Activated T-helper 1 cell treated with anti-CD3 and anti-CD28 coated beads, Interleukin-12 subunit alpha, Interleukin-12 subunit beta, Interleukin-2, Interleukin-4 antibody, amounts not matched to agents 30 ng/mL and 10 ng/mL and 1 ng/mL, durations not matched to agents 14 hours and 24 hours and 36 hours (primary cell): ENCODE results near the gene DNALI1. TPM values are rescaled to one million over a fixed set of nuclear protein-coding genes. Genes with fewer than 3 reads are reported as not detected.

Experiments
- DNase-seq: peaks from one replicate; pipeline ENCODE4 v3.0.0; 2021; ENCODE audit warnings: low spot score
- H3K27ac Mint-ChIP-seq: one replicate; pipeline ENCODE4 v1.8.0; 2021; ENCODE audit warnings: mild to moderate bottlenecking, mixed read lengths
- H3K27me3 Mint-ChIP-seq: one replicate; pipeline ENCODE4 v1.8.0; 2022; ENCODE audit warnings: mild to moderate bottlenecking, moderate library complexity, mixed read lengths; ENCODE audit not compliant: insufficient read depth
- H3K36me3 Mint-ChIP-seq: one replicate; pipeline ENCODE4 v1.8.0; 2021; ENCODE audit warnings: low read depth, mixed read lengths
- H3K4me1 Mint-ChIP-seq: one replicate; pipeline ENCODE4 v1.8.0; 2021; ENCODE audit warnings: low read depth, mixed read lengths
- H3K4me3 Mint-ChIP-seq: one replicate; pipeline ENCODE4 v1.8.0; 2021; ENCODE audit warnings: mild to moderate bottlenecking, moderate library complexity, mixed read lengths
- H3K9me3 Mint-ChIP-seq: one replicate; pipeline ENCODE4 v1.8.0; 2021; ENCODE audit warnings: mixed read lengths
- intact Hi-C: fragments of 100-400 bp; cut with micrococcal nuclease; formaldehyde crosslinking; loops from one replicate; pipeline ENCODE4 v1.15.1; 2024
- total RNA-seq: library from RNA; stranded (reverse); gene quantifications from 2 replicates; pipeline ENCODE4 v1.2.3, GENCODE V29; 2022

The DNALI1 gene
- total RNA-seq, 1 donor from 2014 or later = not detected

GRCh38 chr1:37595440-37596181 is 38.9 kb downstream of the DNALI1 start, which contains the start of gene GNL2:
GNL2 (minus strand) TSS chr1:37595937; CDS start chr1:37595822, 115 bp downstream.
- H3K27me3 Mint-ChIP-seq = peaks cover 4% of the 10 kb centered on the region
- intact Hi-C loops = loop anchor here (1.0 to 5.0 kb wide), 10 partner anchors 21 to 1713 kb away; partner anchors contain the start of genes AGO1, CDCA8, MEAF6 and MTF1
- peak within 1 kb of the TSS; percentile 90 for H3K27ac Mint-ChIP-seq
- H3K4me3 Mint-ChIP-seq = peak within 1 kb of the TSS; percentile 96
- H3K9me3 Mint-ChIP-seq = no peaks in the 10 kb centered on the region
- peaks cover 25% of the 10 kb centered on the region for H3K36me3 Mint-ChIP-seq
- DNase-seq = peak; percentile 97
- peaks cover 20% of the 10 kb centered on the region for H3K4me1 Mint-ChIP-seq

- intact Hi-C loops = loop anchor here (1.0 to 5.0 kb wide), 6 partner anchors 42 to 1714 kb away; partner anchors contain the start of genes AGO1, CDCA8, MTF1 and SNIP1
- peaks cover 20% of the 10 kb centered on the region for H3K4me1 Mint-ChIP-seq
These were observed 39.5 kb downstream of the DNALI1 start for GRCh38 chr1:37596182-37596667.

GRCh38 chr1:37599940-37600339 is 43.2 kb downstream of the DNALI1 start:
- H3K4me3 Mint-ChIP-seq = no peak overlapping the region
- DNase-seq = no peak
- H3K9me3 Mint-ChIP-seq = no peaks in the 10 kb centered on the region
- no peaks in the 10 kb centered on the region for H3K36me3 Mint-ChIP-seq
- no peak overlapping the region for H3K27ac Mint-ChIP-seq
- H3K27me3 Mint-ChIP-seq = peaks cover 21% of the 10 kb centered on the region
- intact Hi-C loops = loop anchor here (5.0 kb wide), 1 partner anchor 1718 kb away; the partner anchor contains the start of gene AGO1
- peaks cover 11% of the 10 kb centered on the region for H3K4me1 Mint-ChIP-seq

More at GRCh38 chr1:37596182-37596667, 39.5 kb downstream of the DNALI1 start:
- H3K36me3 Mint-ChIP-seq = peaks cover 19% of the 10 kb centered on the region
- H3K9me3 Mint-ChIP-seq = no peaks in the 10 kb centered on the region
- peak overlapping the region; percentile 90 for H3K27ac Mint-ChIP-seq
- H3K4me3 Mint-ChIP-seq = peak overlapping the region; percentile 96
- peaks cover 7% of the 10 kb centered on the region for H3K27me3 Mint-ChIP-seq
- no peak for DNase-seq

DNA sequence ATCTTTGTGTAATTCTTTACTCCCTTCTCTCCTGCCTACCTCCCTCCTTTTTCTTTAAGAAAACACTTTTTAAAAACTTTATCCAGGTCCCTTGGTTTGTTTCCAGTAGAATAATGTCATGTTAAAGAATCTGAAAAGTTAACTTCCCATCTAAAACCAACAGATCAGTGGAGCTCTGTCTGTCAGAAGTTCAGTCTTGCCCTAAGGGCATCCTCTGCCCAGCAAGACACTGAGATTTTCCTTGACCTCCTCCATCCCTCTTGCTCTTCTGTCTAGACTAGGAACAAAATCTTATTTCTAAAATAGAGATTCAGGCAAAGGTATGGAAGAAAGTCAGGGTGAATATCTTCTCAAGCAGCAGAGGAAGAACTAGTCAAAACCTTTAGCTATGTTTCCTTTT is 44.7 kb downstream of the DNALI1 start:
- intact Hi-C loops = no loop called here
- Mint-ChIP-seq H3K4me3 (no peak overlapping the region), H3K4me1 (peaks cover 5% of the 10 kb centered on the region), H3K9me3 (no peaks in the 10 kb centered on the region), H3K27me3 (peaks cover 21% of the 10 kb centered on the region), H3K36me3 (no peaks in the 10 kb centered on the region), H3K27ac (no peak overlapping the region)
- DNase-seq = no peak

- H3K27me3 Mint-ChIP-seq = peaks cover 19% of the 10 kb centered on the region
- no peak overlapping the region for H3K4me3 Mint-ChIP-seq
- no peaks in the 10 kb centered on the region for H3K4me1 Mint-ChIP-seq
- intact Hi-C loops = loop anchor here (1.0 kb wide), 1 partner anchor 79 kb away; no protein-coding TSS in a partner anchor
- H3K9me3 Mint-ChIP-seq = no peaks in the 10 kb centered on the region
- no peak overlapping the region for H3K27ac Mint-ChIP-seq
- peak; percentile 5 for DNase-seq
- H3K36me3 Mint-ChIP-seq = no peaks in the 10 kb centered on the region
These were observed 46.3 kb downstream of the DNALI1 start for GRCh38 chr1:37602750-37603694.

- Mint-ChIP-seq H3K4me3 (no peak overlapping the region), H3K4me1 (no peaks in the 10 kb centered on the region), H3K36me3 (no peaks in the 10 kb centered on the region), H3K27me3 (peaks cover 18% of the 10 kb centered on the region), H3K9me3 (no peaks in the 10 kb centered on the region), H3K27ac (no peak overlapping the region)
- intact Hi-C loops = no loop called here
- no peak for DNase-seq
These were observed 48.4 kb downstream of the DNALI1 start for GRCh38 chr1:37605061-37605650.

DNA sequence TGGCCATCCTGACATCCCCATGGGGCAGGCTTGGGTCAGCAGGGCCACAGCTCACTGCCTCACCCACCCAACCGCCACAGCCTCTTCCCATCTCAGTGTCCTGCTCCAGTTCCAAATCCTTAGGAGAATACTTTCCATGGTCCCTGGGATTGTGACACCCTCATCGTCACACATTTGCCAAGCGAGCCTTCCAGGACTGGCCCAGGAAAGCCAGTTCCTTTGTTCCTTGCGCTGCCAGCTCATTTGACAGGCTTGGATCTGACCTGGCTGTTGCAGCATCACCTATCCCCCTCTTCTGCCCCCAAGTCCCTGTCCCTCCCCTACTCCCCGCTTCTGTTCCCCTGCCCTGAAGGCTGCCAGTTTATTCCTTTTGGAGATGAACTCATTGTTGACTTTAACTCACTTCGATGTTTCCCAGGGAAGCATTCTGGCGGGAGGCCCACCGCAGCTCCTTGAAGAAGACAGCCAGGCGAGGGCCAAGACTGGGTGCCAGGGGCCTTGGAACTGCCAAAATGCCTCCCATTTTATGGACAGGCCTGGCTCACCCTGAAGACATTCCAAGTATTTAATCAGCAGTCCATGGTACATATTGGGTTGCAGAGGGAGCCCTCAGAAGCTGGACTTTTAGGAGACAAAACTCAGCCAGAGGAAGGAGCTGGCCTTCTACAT is 49.2 kb downstream of the DNALI1 start:
- Mint-ChIP-seq H3K36me3 (no peaks in the 10 kb centered on the region), H3K4me1 (no peaks in the 10 kb centered on the region), H3K9me3 (no peaks in the 10 kb centered on the region), H3K4me3 (no peak overlapping the region), H3K27me3 (peaks cover 17% of the 10 kb centered on the region), H3K27ac (no peak overlapping the region)
- intact Hi-C loops = no loop called here
- DNase-seq = no peak

DNA sequence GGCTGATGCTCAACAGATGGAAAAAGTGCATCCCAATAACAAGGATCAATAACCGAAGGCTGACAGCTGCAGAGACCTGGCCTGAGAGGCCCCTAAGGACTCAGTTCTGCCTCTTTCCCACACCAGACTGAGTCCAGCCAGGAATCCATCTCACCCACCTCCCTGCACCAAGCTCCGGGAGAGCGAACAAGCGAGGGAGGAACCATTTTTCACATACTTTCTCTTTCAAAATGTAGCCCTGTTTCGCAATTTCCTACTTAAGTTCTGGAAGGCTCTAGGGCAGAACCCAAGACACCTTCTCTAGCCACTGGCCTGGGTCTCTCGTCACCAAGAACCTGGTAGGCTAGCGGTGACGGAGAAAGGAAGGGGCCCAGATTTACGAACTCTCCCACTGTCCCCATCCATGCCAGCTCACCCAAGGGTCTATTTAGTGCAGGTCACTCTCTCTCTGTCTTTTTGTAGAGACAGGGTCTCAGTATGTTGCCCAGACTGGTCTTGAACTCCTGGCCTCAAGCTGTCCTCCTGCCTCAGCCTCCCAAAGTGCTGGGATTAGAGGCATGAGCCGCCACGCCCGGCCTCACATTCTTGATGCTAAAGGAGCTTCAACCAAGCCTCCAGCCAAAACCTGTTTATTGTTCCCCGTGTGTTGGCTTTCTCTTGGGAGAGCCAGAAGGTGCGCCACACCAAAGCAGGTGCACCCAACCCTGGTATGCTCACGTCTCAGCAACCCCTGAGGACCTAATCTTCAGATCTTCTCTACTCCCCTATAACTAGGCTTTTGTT is 49.9 kb downstream of the DNALI1 start:
- Mint-ChIP-seq H3K36me3 (no peaks in the 10 kb centered on the region), H3K4me1 (no peaks in the 10 kb centered on the region), H3K27me3 (peaks cover 21% of the 10 kb centered on the region), H3K4me3 (no peak overlapping the region), H3K9me3 (no peaks in the 10 kb centered on the region), H3K27ac (no peak overlapping the region)
- no peak for DNase-seq
- intact Hi-C loops = no loop called here

GRCh38 chr1:37609002-37609401 is 52.3 kb downstream of the DNALI1 start:
- intact Hi-C loops = no loop called here
- H3K9me3 Mint-ChIP-seq = no peaks in the 10 kb centered on the region
- no peaks in the 10 kb centered on the region for H3K4me1 Mint-ChIP-seq
- peaks cover 17% of the 10 kb centered on the region for H3K27me3 Mint-ChIP-seq
- H3K27ac Mint-ChIP-seq = no peak overlapping the region
- H3K36me3 Mint-ChIP-seq = no peaks in the 10 kb centered on the region
- H3K4me3 Mint-ChIP-seq = no peak overlapping the region
- no peak for DNase-seq

GRCh38 chr1:37609994-37610393 is 53.3 kb downstream of the DNALI1 start:
- Mint-ChIP-seq H3K4me1 (no peaks in the 10 kb centered on the region), H3K27me3 (peaks cover 14% of the 10 kb centered on the region), H3K27ac (no peak overlapping the region), H3K4me3 (no peak overlapping the region), H3K36me3 (no peaks in the 10 kb centered on the region), H3K9me3 (no peaks in the 10 kb centered on the region)
- no peak for DNase-seq
- intact Hi-C loops = no loop called here

DNA sequence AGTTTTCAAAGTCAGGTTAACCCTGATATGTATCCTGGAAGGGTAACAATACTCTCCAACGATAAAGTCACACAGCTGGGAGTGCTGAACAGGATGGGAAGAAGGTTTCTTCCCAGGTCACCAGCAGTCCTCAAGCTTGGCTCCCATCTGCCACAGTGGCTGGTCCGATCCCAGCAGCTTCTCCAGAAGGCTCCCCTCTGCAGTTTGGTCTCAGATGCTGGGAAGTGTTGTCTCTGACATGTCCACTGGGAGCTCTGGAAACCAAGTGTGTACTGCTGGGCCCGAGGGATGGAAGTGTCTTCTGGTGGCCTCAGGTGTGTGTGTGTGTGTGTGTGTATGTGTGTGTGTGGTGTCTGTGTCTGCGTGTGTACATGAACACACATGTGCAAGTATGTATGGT is 55.4 kb downstream of the DNALI1 start:
- no peak for DNase-seq
- Mint-ChIP-seq H3K27me3 (peaks cover 30% of the 10 kb centered on the region), H3K4me1 (no peaks in the 10 kb centered on the region), H3K4me3 (no peak overlapping the region), H3K9me3 (no peaks in the 10 kb centered on the region), H3K36me3 (no peaks in the 10 kb centered on the region), H3K27ac (no peak overlapping the region)
- intact Hi-C loops = no loop called here
